Urinary bladder (tissue), 4 donors: ENCODE data around the gene NT5C1A. TPM values are rescaled to one million over a fixed set of nuclear protein-coding genes. Genes with fewer than 3 reads are reported as not detected.

ENCODE experiments used
- DNase-seq: peaks from one replicate; pipeline ENCODE4 v3.0.0-alpha.2; 2015; ENCODE audit errors: extremely low spot score
- H3K27ac ChIP-seq: one replicate; pipeline ENCODE4 v1.5.1; 2013; ENCODE audit warnings: low read depth, mild to moderate bottlenecking, moderate library complexity
- H3K36me3 ChIP-seq: one replicate; pipeline ENCODE4 v1.6.1; 2013; ENCODE audit warnings: mild to moderate bottlenecking, moderate library complexity; ENCODE audit not compliant: insufficient read depth
- H3K4me1 ChIP-seq: one replicate; pipeline ENCODE4 v1.6.1; 2013; ENCODE audit warnings: mild to moderate bottlenecking, moderate library complexity; ENCODE audit not compliant: insufficient read depth
- H3K4me3 ChIP-seq: one replicate; pipeline ENCODE4 v1.5.1; 2013; ENCODE audit warnings: low read depth, low read length
- WGBS: extraction: QIAGEN DNeasy Blood & Tissue Kit; methylation state at CpG from one replicate; pipeline ENCODE4 v1.1.7; 2013; 5-methylcytosine and 5-hydroxymethylcytosine counted together
- polyA plus RNA-seq: library from polyadenylated mRNA; stranded (reverse); fragments of 200-250 nt; gene quantifications from one replicate; pipeline ENCODE4 v1.2.3, GENCODE V29; 2013
- total RNA-seq: library from RNA; depleted of rRNA; stranded (reverse); fragments of >200 nt; gene quantifications from one replicate; pipeline ENCODE4 v1.2.3, GENCODE V29; 2014
- donor health status: healthy with polysubstance abuse.
- donor health status: healthy.

The NT5C1A gene
- total and polyA plus RNA-seq, 2 donors, result 0.27 to 2.1 TPM

DNA sequence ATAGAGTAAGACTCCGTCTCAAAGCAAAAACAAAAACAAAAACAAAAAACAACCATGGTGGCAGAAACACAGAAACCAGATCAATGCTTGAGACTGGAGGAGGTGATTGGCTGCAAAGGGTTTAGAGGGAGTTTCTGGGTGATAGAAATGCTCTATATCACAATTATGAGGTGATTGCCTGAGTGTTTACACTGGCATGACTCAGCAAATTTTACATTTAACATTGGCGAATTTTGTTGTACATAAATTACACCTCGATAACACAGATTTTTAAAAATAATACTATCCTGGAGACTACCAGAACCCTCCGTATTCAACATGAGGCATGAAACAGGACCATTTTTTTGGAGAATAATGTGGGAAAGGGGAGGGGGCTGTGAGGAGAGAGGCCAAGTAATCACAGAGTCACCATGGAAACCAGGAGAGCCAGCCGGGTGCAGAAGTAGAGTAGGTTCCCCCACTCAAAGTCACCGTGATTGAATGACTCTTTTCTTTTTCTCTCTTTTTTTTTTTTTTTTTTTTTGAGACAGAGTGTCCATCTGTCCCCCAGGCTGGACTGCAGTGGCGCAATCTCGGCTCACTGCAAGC lies 56.7 kb downstream of the NT5C1A start:
- Histone ChIP-seq H3K4me1 (no peaks in the 10 kb centered on the region), H3K27ac (no peak overlapping the region), H3K36me3 (no peaks in the 10 kb centered on the region), H3K4me3 (no peak overlapping the region)
- WGBS, result 84% methylated on average over 8 of the region's 8 CpGs
- no peak for DNase-seq

GRCh38 chr1:39614488-39614887 lies 57.4 kb downstream of the NT5C1A start:
- WGBS, result 96% methylated on average over 6 of the region's 6 CpGs
- Histone ChIP-seq H3K4me3 (no peak overlapping the region), H3K36me3 (no peaks in the 10 kb centered on the region), H3K4me1 (no peaks in the 10 kb centered on the region), H3K27ac (no peak overlapping the region)
- no peak for DNase-seq

DNA sequence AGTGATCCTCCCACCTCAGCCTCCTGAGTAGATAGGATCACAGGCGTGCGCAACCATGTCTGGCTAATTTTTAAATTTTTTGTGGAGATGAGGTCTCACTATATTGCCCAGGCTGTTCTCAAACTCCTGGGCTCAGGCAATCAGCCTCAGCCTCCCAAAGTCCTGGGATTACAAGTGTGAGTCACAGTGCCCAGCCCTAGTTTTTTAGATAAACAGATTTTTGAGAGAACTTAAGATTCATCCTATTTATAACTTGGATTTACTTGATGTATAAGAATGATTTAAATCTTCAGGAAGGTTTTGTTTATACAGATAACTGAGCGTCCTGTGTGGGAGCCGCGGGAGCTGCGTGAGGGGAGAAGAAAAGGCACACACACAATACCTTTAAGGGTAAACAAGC lies 58.7 kb downstream of the NT5C1A start:
- WGBS, result 35% methylated on average over 6 of the region's 6 CpGs
- no peaks in the 10 kb centered on the region for H3K36me3 ChIP-seq
- no peak overlapping the region for H3K27ac ChIP-seq
- no peaks in the 10 kb centered on the region for H3K4me1 ChIP-seq
- no peak for DNase-seq
- H3K4me3 ChIP-seq, result no peak overlapping the region

DNA sequence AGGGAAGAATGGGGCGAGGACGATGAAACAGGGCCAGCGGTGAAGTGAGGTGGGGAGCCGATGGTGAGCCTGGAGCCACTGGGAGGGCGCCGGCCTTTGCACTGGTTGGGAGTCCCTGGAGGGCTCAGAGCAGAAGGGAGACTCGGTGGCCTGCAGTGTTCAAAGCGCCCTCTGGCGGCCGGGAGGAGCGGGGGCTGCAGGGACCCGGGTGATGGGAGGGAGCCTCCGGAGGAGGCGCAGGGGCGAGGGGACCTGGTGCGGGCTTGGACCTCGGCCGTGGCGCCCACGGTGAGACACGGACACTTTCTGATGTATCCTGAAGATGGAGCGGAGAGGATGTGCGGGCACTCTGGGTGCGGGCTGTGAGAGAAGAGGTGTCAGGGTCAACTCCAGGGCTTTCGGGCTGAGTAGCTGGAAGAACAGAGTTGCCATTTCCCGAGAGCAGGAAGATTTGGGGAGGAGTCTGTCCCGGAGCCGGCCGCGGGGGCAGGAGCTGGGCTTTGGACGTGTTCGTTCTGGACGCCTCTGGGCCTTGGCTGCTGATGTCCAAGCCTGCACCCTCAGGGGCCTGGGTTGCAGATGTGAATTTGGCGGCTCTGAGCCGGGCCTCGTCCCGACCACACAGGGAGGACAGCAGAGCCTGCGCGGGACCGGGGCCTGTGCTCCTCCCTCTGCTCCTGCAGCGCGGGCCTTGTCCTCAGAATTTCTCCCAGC lies 62.1 kb downstream of the NT5C1A start:
- H3K36me3 ChIP-seq, result no peaks in the 10 kb centered on the region
- 43% methylated on average over 42 of the region's 42 CpGs for WGBS
- DNase-seq, result no peak
- no peak overlapping the region for H3K4me3 ChIP-seq
- no peak overlapping the region for H3K27ac ChIP-seq
- no peaks in the 10 kb centered on the region for H3K4me1 ChIP-seq

Other genes starting within 250 kb of the NT5C1A start
- 0.95 TPM for gene BMP8A, start 180.5 kb downstream of the NT5C1A start, total RNA-seq
- 0.27 TPM for gene BMP8A, start 180.5 kb downstream of the NT5C1A start, polyA plus RNA-seq
- 113 TPM for gene PABPC4, start 95.3 kb downstream of the NT5C1A start, total RNA-seq
- gene PABPC4, start 95.3 kb downstream of the NT5C1A start, polyA plus RNA-seq, result 123 TPM
- 7.9 TPM for gene HEYL, start 32.5 kb downstream of the NT5C1A start, total RNA-seq
- gene HEYL, start 32.5 kb downstream of the NT5C1A start, polyA plus RNA-seq, result 7.2 TPM
- gene HPCAL4, start 19.3 kb upstream of the NT5C1A start, total RNA-seq, result 2.5 TPM
- 0.23 TPM for gene HPCAL4, start 19.3 kb upstream of the NT5C1A start, polyA plus RNA-seq
- 31.0 TPM for gene PPIE, start 66.8 kb upstream of the NT5C1A start, total RNA-seq
- gene PPIE, start 66.8 kb upstream of the NT5C1A start, polyA plus RNA-seq, result 64.5 TPM
- gene OXCT2, start 99.2 kb upstream of the NT5C1A start, total RNA-seq, result 0.90 TPM
- gene OXCT2, start 99.2 kb upstream of the NT5C1A start, polyA plus RNA-seq, result 0.68 TPM
- 1.6 TPM for gene BMP8B, start 116.8 kb upstream of the NT5C1A start, total RNA-seq
- 1.5 TPM for gene BMP8B, start 116.8 kb upstream of the NT5C1A start, polyA plus RNA-seq
- 45.4 TPM for gene TRIT1, start 211.4 kb upstream of the NT5C1A start, total RNA-seq
- gene TRIT1, start 211.4 kb upstream of the NT5C1A start, polyA plus RNA-seq, result 14.5 TPM
- 35.1 TPM for gene MYCL, start 229.8 kb upstream of the NT5C1A start, total RNA-seq
- 5.5 TPM for gene MYCL, start 229.8 kb upstream of the NT5C1A start, polyA plus RNA-seq